Pulmonary artery endothelial cell (primary cell): ENCODE data around the gene SKP2. TPM values are rescaled to one million over a fixed set of nuclear protein-coding genes. Genes with fewer than 3 reads are reported as not detected.

Experiments
- DNase-seq: peaks from one replicate; pipeline ENCODE4 v3.0.0-alpha.2; 2011; ENCODE audit warnings: low read depth, low spot score
- total RNA-seq: library from RNA; depleted of rRNA; stranded (reverse); fragments of >200 nt; gene quantifications from 2 replicates; pipeline ENCODE4 v1.2.3, GENCODE V29; 2014

The SKP2 gene
- total RNA-seq, 1 donor from 2014 or later, result 23.9 TPM

- no peak for DNase-seq
Measured at GRCh38 chr5:36199620-36200019, 47.7 kb downstream of the SKP2 start.

- peak; percentile 15 for DNase-seq
Measured at GRCh38 chr5:36200513-36200912, 48.6 kb downstream of the SKP2 start.

- DNase-seq, result no peak
Measured at GRCh38 chr5:36202521-36202961, 50.6 kb downstream of the SKP2 start.

- DNase-seq, result no peak
Measured at GRCh38 chr5:36205329-36205728, 53.4 kb downstream of the SKP2 start.

GRCh38 chr5:36206913-36207312 is 55.0 kb downstream of the SKP2 start:
- no peak for DNase-seq

- no peak for DNase-seq
Measured at GRCh38 chr5:36208786-36209185, 56.9 kb downstream of the SKP2 start.

GRCh38 chr5:36209664-36210063 is 57.8 kb downstream of the SKP2 start:
- no peak for DNase-seq

GRCh38 chr5:36214436-36214835 is 62.5 kb downstream of the SKP2 start:
- no peak for DNase-seq

- no peak for DNase-seq
Measured at GRCh38 chr5:36215910-36216309, 64.0 kb downstream of the SKP2 start.

- DNase-seq, result no peak
Measured at GRCh38 chr5:36217567-36217966, 65.7 kb downstream of the SKP2 start.

GRCh38 chr5:36217988-36218387 is 66.1 kb downstream of the SKP2 start:
- no peak for DNase-seq

- no peak for DNase-seq
Measured at GRCh38 chr5:36222620-36223019, 70.7 kb downstream of the SKP2 start.

- no peak for DNase-seq
Measured at GRCh38 chr5:36227046-36227445, 75.1 kb downstream of the SKP2 start.

GRCh38 chr5:36228505-36228904 is 76.6 kb downstream of the SKP2 start:
- DNase-seq, result no peak

- no peak for DNase-seq
Measured at GRCh38 chr5:36230151-36230790, 78.4 kb downstream of the SKP2 start.

- no peak for DNase-seq
Measured at GRCh38 chr5:36232533-36232932, 80.6 kb downstream of the SKP2 start.

Other genes starting within 250 kb of the SKP2 start
- not detected in 2 replicates for gene CAPSL, start 213.5 kb upstream of the SKP2 start, total RNA-seq
- gene UGT3A1, start 160.7 kb upstream of the SKP2 start, total RNA-seq, result not detected in 2 replicates
- gene UGT3A2, start 85.2 kb upstream of the SKP2 start, total RNA-seq, result not detected in 2 replicates
- 5.1 and 13.8 TPM in 2 replicates for gene LMBRD2, start 224 bp upstream of the SKP2 start, total RNA-seq
- 16.2 and 22.4 TPM in 2 replicates for gene NADK2, start 89.8 kb downstream of the SKP2 start, total RNA-seq
- not detected in 2 replicates for gene RANBP3L, start 149.8 kb downstream of the SKP2 start, total RNA-seq